HepG2 (cell line): Measurements from ENCODE around the gene NGEF. TPM values are rescaled to one million over a fixed set of nuclear protein-coding genes. Genes with fewer than 3 reads are reported as not detected.
A peak's percentile ranks its signal among the peaks of the same experiment; 100 is the strongest.

ENCODE experiments used
- ATAC-seq: fragments of 200-7000 bp; cut with Tn5 transposase; 3 replicates; pipeline ENCODE4 v1.9.1; 2020; ENCODE audit warnings: mild to moderate bottlenecking, moderate library complexity
- BruUV-seq: library from RNA; stranded (reverse); fragments of 400-500 nt; replicated peaks from 2 replicates; lab custom pipeline; 2021; lab: Mats Ljungman, UMichigan
- CTCF ChIA-PET: fragments of 300-600 bp; formaldehyde crosslinking; extraction: SDS; loops from one replicate; lab custom pipeline; 2021; ENCODE audit warnings: low total read pairs, inconsistent platforms, low intra/inter-chr PET ratio; lab: Yijun Ruan, JAX
- POLR2A ChIA-PET: fragments of 350-600 bp; sonication (Branson Sonifier 250); formaldehyde crosslinking; loops from one replicate; lab custom pipeline; 2020; ENCODE audit warnings: antibody characterized with exemption, inconsistent platforms; lab: Yijun Ruan, JAX
- DNase-seq: peaks from one replicate; pipeline ENCODE4 v3.0.0-alpha.2; 2015; ENCODE audit warnings: low spot score
- FAIRE-seq: peaks from 3 replicates; lab custom pipeline; 2011; peaks lifted over from hg19 to GRCh38; lab: Jason Lieb, UNC
- H2AFZ ChIP-seq: one replicate; pipeline ENCODE4 v1.6.1; 2011; ENCODE audit warnings: low read length, inconsistent platforms
- H3K27ac ChIP-seq: fragments of 300-600 bp; 3 replicates; pipeline ENCODE4 v1.8.0; 2011; ENCODE audit warnings: mixed run types, mild to moderate bottlenecking, mixed read lengths, low read length, inconsistent platforms; ENCODE audit not compliant: insufficient read depth; ENCODE audit errors: extremely low read length
- H3K27me3 ChIP-seq, 2 experiments: fragments of 200-600 bp in 1 of 2; 2 replicates in 1 of 2; 3 replicates in 1 of 2; pipeline versions ENCODE4 v1.6.0 to v1.8.0; 2011; ENCODE audit warnings: low read length in 2 of 2, mild to moderate bottlenecking in 2 of 2, moderate library complexity in 2 of 2, inconsistent platforms in 1 of 2; ENCODE audit not compliant: insufficient read depth in 2 of 2, control insufficient read depth in 1 of 2
- H3K36me3 ChIP-seq, 2 experiments: fragments of 200-600 bp in 1 of 2; replicated peaks in 1 of 2; 2 replicates in 1 of 2; 3 replicates in 1 of 2; pipeline versions ENCODE4 v1.5.1 to v1.8.0; 2011; ENCODE audit warnings: low read length in 2 of 2, inconsistent platforms in 1 of 2; ENCODE audit not compliant: insufficient read depth in 2 of 2, control insufficient read depth in 1 of 2
- H3K4me1 ChIP-seq: 2 replicates; pipeline ENCODE4 v1.5.1; 2012; ENCODE audit warnings: low read length, inconsistent platforms; ENCODE audit not compliant: insufficient read depth
- H3K4me2 ChIP-seq: 2 replicates; pipeline ENCODE4 v1.6.0; 2011; ENCODE audit warnings: low read depth, low read length, inconsistent platforms
- H3K4me3 ChIP-seq, 3 experiments: fragments of 200-600 bp in 1 of 3; sonication (generic), shearing (Covaris generic) in 1 of 3; replicated peaks in 1 of 3; 2 replicates each; pipeline ENCODE4 v1.5.1; 2011 to 2016; ENCODE audit warnings: low read length in 3 of 3, inconsistent platforms in 2 of 3, low read depth in 2 of 3, mild to moderate bottlenecking in 2 of 3, control low read depth in 1 of 3, mixed read lengths in 1 of 3; ENCODE audit not compliant: insufficient read depth in 1 of 3
- H3K79me2 ChIP-seq: one replicate; pipeline ENCODE4 v1.6.1; 2011; ENCODE audit warnings: low read length, inconsistent platforms; ENCODE audit not compliant: insufficient read depth
- H3K9ac ChIP-seq: 2 replicates; pipeline ENCODE4 v1.6.0; 2011; ENCODE audit warnings: mild to moderate bottlenecking, low read depth, low read length, inconsistent platforms; ENCODE audit not compliant: insufficient read depth
- H3K9me3 ChIP-seq: 2 replicates; pipeline ENCODE4 v1.5.1; 2012; ENCODE audit warnings: mild to moderate bottlenecking, low read length
- H4K20me1 ChIP-seq: 2 replicates; pipeline ENCODE4 v1.6.0; 2011; ENCODE audit warnings: inconsistent platforms, mild to moderate bottlenecking, low read length, moderate library complexity; ENCODE audit not compliant: insufficient read depth
- ARNT ChIP-seq: fragments of 450-650 bp; IDR thresholded peaks from 2 replicates; pipeline ENCODE4 v1.6.1; 2017
- BATF2 ChIP-seq: sonication (generic); formaldehyde crosslinking; IDR thresholded peaks from 2 replicates; pipeline ENCODE4 v1.8.0; 2022; ENCODE audit warnings: mild to moderate bottlenecking, missing genetic modification reagents, moderate library complexity
- CBFB ChIP-seq: sonication (generic); formaldehyde crosslinking; IDR thresholded peaks from 2 replicates; pipeline ENCODE4 v1.4.0; 2020; ENCODE audit warnings: missing genetic modification reagents
- DDIT3 ChIP-seq: sonication (generic); formaldehyde crosslinking; IDR thresholded peaks from 2 replicates; pipeline ENCODE4 v1.4.0; 2020; ENCODE audit warnings: mild to moderate bottlenecking, missing genetic modification reagents
- GATA4 ChIP-seq: sonication (generic); IDR thresholded peaks from 2 replicates; pipeline ENCODE4 v1.6.1; 2016; ENCODE audit warnings: antibody characterized with exemption, low read depth, borderline replicate concordance
- HMGXB3 ChIP-seq: sonication (generic); formaldehyde crosslinking; IDR thresholded peaks from 2 replicates; pipeline ENCODE4 v1.4.0; 2020; ENCODE audit warnings: missing genetic modification reagents, borderline replicate concordance
- KDM1A ChIP-seq: IDR thresholded peaks from 2 replicates; pipeline ENCODE4 v1.6.1; 2016; ENCODE audit warnings: missing compliant biosample characterization
- REPIN1 ChIP-seq: sonication (generic); formaldehyde crosslinking; IDR thresholded peaks from 2 replicates; pipeline ENCODE4 v1.8.0; 2022; ENCODE audit warnings: missing genetic modification reagents, low read depth, mild to moderate bottlenecking, borderline replicate concordance
- SP5 ChIP-seq: IDR thresholded peaks from 2 replicates; pipeline ENCODE4 v1.6.1; 2016; ENCODE audit warnings: low read depth, borderline replicate concordance
- SRF ChIP-seq: IDR thresholded peaks from 2 replicates; pipeline ENCODE4 v1.6.1; 2011; ENCODE audit warnings: mild to moderate bottlenecking, low read depth, low read length, moderate library complexity
- TRIM24 ChIP-seq: sonication (generic); formaldehyde crosslinking; IDR thresholded peaks from 2 replicates; pipeline ENCODE4 v1.8.0; 2022; ENCODE audit warnings: mild to moderate bottlenecking, missing genetic modification reagents
- WIZ ChIP-seq: sonication (generic); formaldehyde crosslinking; IDR thresholded peaks from 2 replicates; pipeline ENCODE4 v1.5.1; 2020; ENCODE audit warnings: mild to moderate bottlenecking, missing genetic modification reagents
- ZBTB3 ChIP-seq: sonication (generic); formaldehyde crosslinking; IDR thresholded peaks from 2 replicates; pipeline ENCODE4 v1.4.0; 2020; ENCODE audit warnings: low read depth, mild to moderate bottlenecking, moderate library complexity, missing genetic modification reagents, borderline replicate concordance
- ZBTB42 ChIP-seq: sonication (generic); formaldehyde crosslinking; IDR thresholded peaks from 2 replicates; pipeline ENCODE4 v1.5.0; 2020; ENCODE audit warnings: mild to moderate bottlenecking, missing genetic modification reagents
- ZNF282 ChIP-seq: fragments of 450-650 bp; IDR thresholded peaks from 2 replicates; pipeline ENCODE4 v1.6.1; 2018; ENCODE audit not compliant: partially characterized antibody
- ZNF292 ChIP-seq: sonication (generic); formaldehyde crosslinking; IDR thresholded peaks from 2 replicates; pipeline ENCODE4 v1.8.1; 2022; ENCODE audit warnings: mild to moderate bottlenecking, low read depth, missing genetic modification reagents, borderline replicate concordance
- ZNF383 ChIP-seq: sonication (generic); formaldehyde crosslinking; IDR thresholded peaks from 2 replicates; pipeline ENCODE4 v1.4.0; 2020; ENCODE audit warnings: missing genetic modification reagents, mild to moderate bottlenecking, borderline replicate concordance
- ZNF430 ChIP-seq: sonication (generic); formaldehyde crosslinking; IDR thresholded peaks from 2 replicates; pipeline ENCODE4 v1.9.0; 2021; ENCODE audit warnings: mild to moderate bottlenecking, missing genetic modification reagents
- ZNF629 ChIP-seq: sonication (generic); formaldehyde crosslinking; conservative IDR thresholded peaks from 2 replicates; pipeline ENCODE4 v1.5.0; 2020; ENCODE audit warnings: missing genetic modification reagents
- ZNF7 ChIP-seq: IDR thresholded peaks from 2 replicates; pipeline ENCODE4 v1.6.1; 2016; ENCODE audit warnings: missing biosample characterization, missing genetic modification reagents
- ZNF768 ChIP-seq: sonication (generic); formaldehyde crosslinking; IDR thresholded peaks from 2 replicates; pipeline ENCODE4 v1.4.0; 2020; ENCODE audit warnings: missing genetic modification reagents
- ZSCAN30 ChIP-seq: sonication (generic); formaldehyde crosslinking; IDR thresholded peaks from 2 replicates; pipeline ENCODE4 v1.5.0; 2020; ENCODE audit warnings: mild to moderate bottlenecking, missing genetic modification reagents
- WGBS: methylation state at CpG from one replicate; pipeline ENCODE4 v1.1.6; 2017; ENCODE audit warnings: low lambda C conversion rate; 5-methylcytosine and 5-hydroxymethylcytosine counted together
- in situ Hi-C: cut with HindIII; loops from 2 replicates; pipeline ENCODE4 v1.10.0; 2017; ENCODE audit warnings: low pct_unique_long_range_greater_than_20kb; ENCODE audit not compliant: extremely low pct_ligation_motif_present
- intact Hi-C: fragments of 100-400 bp; cut with micrococcal nuclease; formaldehyde crosslinking; loops from one replicate; pipeline ENCODE4 v1.10.0; 2022; ENCODE audit not compliant: unreplicated experiment
- polyA plus RNA-seq, 8 experiments: library from polyadenylated mRNA; depleted of rRNA in 3 of 8; stranded (reverse) in 7 of 8; unstranded in 1 of 8; fragments of >200 nt; fragmentation: Illumina TruSeq in 4 of 8; extraction: Trizol in 4 of 8; gene quantifications; 2 replicates each; pipeline versions ENCODE4 v1.2.1 to v1.2.3, GENCODE V29; 2011 to 2016; ENCODE audit warnings: low read depth in 4 of 8, missing spikeins in 1 of 8, mixed read lengths in 1 of 8; ENCODE audit not compliant: insufficient read depth in 1 of 8
- total RNA-seq, 5 experiments: library from RNA; depleted of rRNA; stranded (reverse); fragments of >200 nt; fragmentation: Illumina TruSeq; extraction: Trizol; gene quantifications; 2 replicates each; pipeline ENCODE4 v1.2.3, GENCODE V29; 2016; ENCODE audit warnings: low read depth in 1 of 5

The NGEF gene
- total and polyA plus RNA-seq, 2 of the 13 experiments (the other 11 are each of a cell fraction or from before 2014, with no cell fraction given): 14.4 to 36.9 TPM

GRCh38 chr2:233013650-233014049 lies 594 bp upstream of the NGEF start:
- Histone ChIP-seq H3K27ac (peak overlapping the region; percentile 93), H4K20me1 (no peaks in the 10 kb centered on the region), H3K9ac (peak overlapping the region; percentile 88), H2AFZ (no peak overlapping the region), H3K79me2 (peaks cover 21% of the 10 kb centered on the region), H3K9me3 (no peaks in the 10 kb centered on the region), H3K4me3 (peak overlapping the region; percentile 66 to 93 (median 80); a peak in 4 of 6 replicates), H3K27me3 (no peaks in the 10 kb centered on the region; a peak in 1 of 5 replicates), H3K36me3 (no peaks in the 10 kb centered on the region), H3K4me2 (peak overlapping the region; percentile 87), H3K4me1 (peaks cover 42% of the 10 kb centered on the region)
- intact Hi-C loops (loop anchor here (2.0 to 5.0 kb wide), 2 partner anchors 49 to 239 kb away; partner anchors contain the start of gene ATG16L1), in situ Hi-C loops (no loop called here)
- FAIRE-seq: no peak
- CTCF ChIA-PET: interaction anchor here (1.4 kb wide), 1 partner anchor 15 kb away, joined by 5 read pairs; no protein-coding TSS in a partner anchor
- no TSS peak for BruUV-seq
- WGBS: 62% methylated on average over 1 of the region's 1 CpG
- POLR2A ChIA-PET: interaction anchor here (0.6 to 3.1 kb wide), 23 partner anchors 9 to 167 kb away, joined by 3 to 24 read pairs (median 3); partner anchors contain the start of genes INPP5D and SNORC
- no peak for ATAC-seq
- no peak for DNase-seq
- TF ChIP-seq ZSCAN30: 0 out of 2 replicates have a peak, but pooled peaks have one; percentile 84
- TF ChIP-seq GATA4: no peak
- TF ChIP-seq KDM1A (CRISPR knock-in tag): peak; percentile 59; the same call in 1 of the 2 replicates
- no peak for TF ChIP-seq SP5 (CRISPR knock-in tag)
- no peak for TF ChIP-seq ARNT
- TF ChIP-seq ZNF430 (CRISPR knock-in tag): no peak
- TF ChIP-seq WIZ (CRISPR knock-in tag): no peak
- TF ChIP-seq ZNF292 (CRISPR knock-in tag): no peak
- no peak for TF ChIP-seq ZBTB3 (CRISPR knock-in tag)
- no peak for TF ChIP-seq DDIT3 (CRISPR knock-in tag)
- TF ChIP-seq ZNF768 (CRISPR knock-in tag): no peak
- TF ChIP-seq BATF2: no peak
- TF ChIP-seq TRIM24 (CRISPR knock-in tag): no peak
- no peak for TF ChIP-seq ZNF383
- TF ChIP-seq ZBTB42 (CRISPR knock-in tag): no peak
- no peak for TF ChIP-seq REPIN1 (CRISPR knock-in tag)
- TF ChIP-seq ZNF7 (CRISPR knock-in tag): no peak
- no peak for TF ChIP-seq CBFB (CRISPR knock-in tag)
- 0 out of 2 replicates have a peak, but pooled peaks have one; percentile 9 for TF ChIP-seq HMGXB3 (CRISPR knock-in tag)
- no peak for TF ChIP-seq ZNF282
- no peak for TF ChIP-seq SRF
- peak; percentile 95 for TF ChIP-seq ZNF629 (CRISPR knock-in tag)
